PC-9 (cell line): ENCODE data around the gene GSTO2. TPM values are rescaled to one million over a fixed set of nuclear protein-coding genes. Genes with fewer than 3 reads are reported as not detected.

Source experiments
- BruUV-seq: library from RNA; stranded (reverse); fragments of 400-500 nt; replicated peaks from 2 replicates; lab custom pipeline; 2021; lab: Mats Ljungman, UMichigan
- CTCF ChIA-PET: fragments of 300-600 bp; sonication (Branson Sonifier 250); formaldehyde crosslinking; loops from one replicate; lab custom pipeline; 2022; ENCODE audit warnings: antibody characterized with exemption; lab: Charles Lee
- POLR2A ChIA-PET: fragments of 300-600 bp; sonication (Branson Sonifier 250); formaldehyde crosslinking; loops from one replicate; lab custom pipeline; 2022; ENCODE audit warnings: antibody characterized with exemption; ENCODE audit not compliant: unreplicated experiment; lab: Charles Lee
- DNase-seq, 2 experiments: peaks; one replicate each; pipeline versions ENCODE4 v3.0.0 to v3.0.0-alpha.2; 2015 to 2022; ENCODE audit warnings: mixed read lengths in 1 of 2
- H2AFZ ChIP-seq: fragments of 200-600 bp; sonication (generic); 2 replicates; pipeline ENCODE4 v1.8.1; 2017; ENCODE audit warnings: antibody characterized with exemption
- H3F3A ChIP-seq: fragments of 200-600 bp; sonication (generic); 2 replicates; pipeline ENCODE4 v1.8.1; 2017; ENCODE audit warnings: antibody characterized with exemption, mild to moderate bottlenecking, low read depth; ENCODE audit not compliant: insufficient read depth
- H3K27ac ChIP-seq: fragments of 200-600 bp; sonication (generic); 2 replicates; pipeline ENCODE4 v1.6.1; 2016; ENCODE audit warnings: mixed run types
- H3K27me3 ChIP-seq: fragments of 200-600 bp; sonication (generic); 2 replicates; pipeline ENCODE4 v1.6.1; 2016; ENCODE audit warnings: low read depth, mixed run types; ENCODE audit not compliant: insufficient read depth
- H3K36me3 ChIP-seq: fragments of 200-600 bp; sonication (generic); 2 replicates; pipeline ENCODE4 v1.6.1; 2016; ENCODE audit warnings: low read depth, mixed run types
- H3K4me1 ChIP-seq: fragments of 200-600 bp; sonication (generic); replicated peaks from 2 replicates; pipeline ENCODE4 v1.6.1; 2016; ENCODE audit warnings: mixed run types; ENCODE audit not compliant: insufficient read depth
- H3K4me2 ChIP-seq: fragments of 200-600 bp; sonication (generic); 2 replicates; pipeline ENCODE4 v1.6.1; 2017; ENCODE audit warnings: mixed run types
- H3K4me3 ChIP-seq: fragments of 200-600 bp; sonication (generic); 2 replicates; pipeline ENCODE4 v1.6.1; 2016; ENCODE audit warnings: mixed run types
- H3K79me2 ChIP-seq: fragments of 200-600 bp; sonication (generic); 2 replicates; pipeline ENCODE4 v1.6.1; 2017; ENCODE audit warnings: low read depth, mixed run types
- H3K9me2 ChIP-seq: fragments of 200-600 bp; sonication (generic); 2 replicates; pipeline ENCODE4 v1.8.1; 2017; ENCODE audit warnings: mild to moderate bottlenecking; ENCODE audit not compliant: insufficient read depth
- H3K9me3 ChIP-seq: fragments of 200-600 bp; sonication (generic); 2 replicates; pipeline ENCODE4 v1.8.1; 2016; ENCODE audit warnings: low read depth; ENCODE audit not compliant: insufficient read depth
- H4K20me1 ChIP-seq: fragments of 200-600 bp; sonication (generic); 2 replicates; pipeline ENCODE4 v1.8.1; 2017; ENCODE audit not compliant: insufficient read depth
- CTCF ChIP-seq: fragments of 200-600 bp; sonication (generic); conservative IDR thresholded peaks from 2 replicates; pipeline ENCODE4 v1.6.1; 2017; ENCODE audit warnings: mixed run types, antibody characterized with exemption, mild to moderate bottlenecking, moderate library complexity
- EZH2 ChIP-seq: fragments of 200-600 bp; sonication (generic); IDR thresholded peaks from 2 replicates; pipeline ENCODE4 v1.8.0; 2017; ENCODE audit warnings: antibody characterized with exemption, low read depth
- intact Hi-C: fragments of 100-400 bp; cut with micrococcal nuclease; formaldehyde crosslinking; loops from one replicate; pipeline ENCODE4 v1.10.0; 2022; ENCODE audit not compliant: unreplicated experiment
- total RNA-seq: library from RNA; stranded (reverse); gene quantifications from 2 replicates; pipeline ENCODE4 v1.2.3, GENCODE V29; 2021

The GSTO2 gene
- total RNA-seq, 1 experiment from 2014 or later: 3.3 TPM

DNA sequence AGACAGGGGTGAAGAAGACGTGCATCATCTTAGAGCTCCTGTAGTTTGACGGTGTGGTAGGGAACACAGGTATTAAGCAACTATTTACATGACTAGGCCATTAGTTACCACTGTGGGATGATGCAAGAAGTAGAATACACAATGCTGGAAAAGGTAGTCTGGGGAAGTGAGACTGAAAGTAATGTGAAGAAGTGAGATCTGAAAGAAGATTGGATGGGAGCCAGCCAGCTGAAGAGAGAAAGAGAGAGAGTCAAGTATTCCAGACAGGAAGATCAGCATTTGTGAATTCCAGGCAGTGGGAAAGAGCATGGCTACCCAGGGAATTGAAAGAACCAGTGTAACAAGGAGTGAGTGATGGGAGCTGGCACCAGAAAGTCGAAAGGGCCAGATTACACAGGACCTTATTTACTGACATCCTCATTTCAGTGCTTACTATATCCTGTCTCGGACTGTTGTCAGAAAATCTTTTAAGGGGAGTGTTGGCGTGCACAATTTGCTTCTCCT, 80.7 kb downstream of the GSTO2 start:
- H3K36me3 ChIP-seq: no peaks in the 10 kb centered on the region
- DNase-seq: peak in 1 of 2 experiments; percentile 78
- H2AFZ ChIP-seq: peak overlapping the region; percentile 53
- intact Hi-C loops: loop anchor here (1.0 to 5.0 kb wide), 4 partner anchors 44 to 462 kb away; no protein-coding TSS in a partner anchor
- TF ChIP-seq CTCF: no peak
- no peak for TF ChIP-seq EZH2
- peak overlapping the region; percentile 71 for H3K4me2 ChIP-seq
- H3K27me3 ChIP-seq: peaks cover 3% of the 10 kb centered on the region; the same call in 1 of the 2 replicates
- H3K4me1 ChIP-seq: peaks cover 30% of the 10 kb centered on the region
- ChIA-PET CTCF (interaction anchor here (2.7 kb wide), 1 partner anchor 58 kb away, joined by 10 read pairs; no protein-coding TSS in a partner anchor), POLR2A (interaction anchor here (0.6 kb wide), 1 partner anchor 11 kb away, joined by 3 read pairs; no protein-coding TSS in a partner anchor)
- H3K4me3 ChIP-seq: peak overlapping the region; percentile 40; the same call in 1 of the 2 replicates
- peaks cover 9% of the 10 kb centered on the region; the same call in 1 of the 2 replicates for H3F3A ChIP-seq
- no TSS peak for BruUV-seq
- H3K9me2 ChIP-seq: no peaks in the 10 kb centered on the region
- H4K20me1 ChIP-seq: no peaks in the 10 kb centered on the region
- peak overlapping the region; percentile 83 for H3K27ac ChIP-seq
- H3K79me2 ChIP-seq: no peaks in the 10 kb centered on the region
- H3K9me3 ChIP-seq: no peaks in the 10 kb centered on the region

DNA sequence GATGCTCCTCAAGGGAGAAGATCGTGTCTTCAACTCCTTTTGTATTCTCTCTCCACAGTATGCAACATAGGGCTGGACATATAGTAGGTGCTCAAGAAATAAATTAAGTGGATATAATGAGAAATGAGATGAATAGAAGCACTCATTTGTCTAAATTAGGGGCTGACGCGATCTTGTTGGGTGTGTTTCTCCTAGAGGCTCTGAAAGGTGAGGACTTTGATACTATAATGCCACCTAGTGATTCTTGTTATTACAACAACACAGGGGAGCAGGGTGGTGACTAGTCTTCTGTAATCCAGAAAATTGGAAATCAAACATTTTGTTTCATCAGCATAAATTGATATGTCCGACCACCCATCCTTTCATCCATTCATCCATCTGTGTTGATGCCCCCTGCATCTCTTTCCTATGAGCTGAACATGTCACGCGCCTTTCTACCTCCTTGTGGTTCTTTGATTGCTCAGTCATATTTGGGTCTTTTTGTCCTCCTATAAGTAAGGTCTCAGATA, 81.2 kb downstream of the GSTO2 start:
- peak in 1 of 2 experiments; percentile 58 for DNase-seq

More for the DNA sequence above, 81.2 kb downstream of the GSTO2 start:
- H3K79me2 ChIP-seq: no peaks in the 10 kb centered on the region
- H3F3A ChIP-seq: peaks cover 9% of the 10 kb centered on the region; the same call in 1 of the 2 replicates
- ChIA-PET POLR2A (interaction anchor here (0.6 kb wide), 1 partner anchor 11 kb away, joined by 3 read pairs; no protein-coding TSS in a partner anchor), CTCF (interaction anchor here (0.7 to 2.7 kb wide), 2 partner anchors 59 to 93 kb away, joined by 4 to 10 read pairs; no protein-coding TSS in a partner anchor)
- peak overlapping the region; percentile 71 for H3K4me2 ChIP-seq
- no TSS peak for BruUV-seq
- no peaks in the 10 kb centered on the region for H3K36me3 ChIP-seq
- peak overlapping the region; percentile 53 for H2AFZ ChIP-seq
- peaks cover 3% of the 10 kb centered on the region; the same call in 1 of the 2 replicates for H3K27me3 ChIP-seq
- peak; percentile 67 for TF ChIP-seq CTCF
- no peak for TF ChIP-seq EZH2
- H4K20me1 ChIP-seq: no peaks in the 10 kb centered on the region
- H3K27ac ChIP-seq: peak overlapping the region; percentile 83
- H3K4me1 ChIP-seq: peaks cover 30% of the 10 kb centered on the region
- H3K9me2 ChIP-seq: no peaks in the 10 kb centered on the region
- peak overlapping the region; percentile 40; the same call in 1 of the 2 replicates for H3K4me3 ChIP-seq
- intact Hi-C loops: loop anchor here (1.0 to 5.0 kb wide), 4 partner anchors 45 to 463 kb away; no protein-coding TSS in a partner anchor
- H3K9me3 ChIP-seq: no peaks in the 10 kb centered on the region
